Activated CD4-positive, CD25-positive, alpha-beta regulatory T cell treated with anti-CD3 and anti-CD28 coated beads, Interleukin-2, amount 50 U/mL, for 16 hours (primary cell): ENCODE data around the gene ITGA7.
"Not testable (repeated sequence)": the region's sequence is repeated elsewhere in the genome, so short reads cannot be mapped to it uniquely, and the experiment has no call there.

ENCODE experiments used
- DNase-seq: peaks from one replicate; pipeline ENCODE4 v3.0.0-alpha.2; 2020; ENCODE audit warnings: low read depth, low spot score

The ITGA7 gene

GRCh38 chr12:55682087-55682796 lies 25.5 kb downstream of the ITGA7 start:
- no peak for DNase-seq

DNA sequence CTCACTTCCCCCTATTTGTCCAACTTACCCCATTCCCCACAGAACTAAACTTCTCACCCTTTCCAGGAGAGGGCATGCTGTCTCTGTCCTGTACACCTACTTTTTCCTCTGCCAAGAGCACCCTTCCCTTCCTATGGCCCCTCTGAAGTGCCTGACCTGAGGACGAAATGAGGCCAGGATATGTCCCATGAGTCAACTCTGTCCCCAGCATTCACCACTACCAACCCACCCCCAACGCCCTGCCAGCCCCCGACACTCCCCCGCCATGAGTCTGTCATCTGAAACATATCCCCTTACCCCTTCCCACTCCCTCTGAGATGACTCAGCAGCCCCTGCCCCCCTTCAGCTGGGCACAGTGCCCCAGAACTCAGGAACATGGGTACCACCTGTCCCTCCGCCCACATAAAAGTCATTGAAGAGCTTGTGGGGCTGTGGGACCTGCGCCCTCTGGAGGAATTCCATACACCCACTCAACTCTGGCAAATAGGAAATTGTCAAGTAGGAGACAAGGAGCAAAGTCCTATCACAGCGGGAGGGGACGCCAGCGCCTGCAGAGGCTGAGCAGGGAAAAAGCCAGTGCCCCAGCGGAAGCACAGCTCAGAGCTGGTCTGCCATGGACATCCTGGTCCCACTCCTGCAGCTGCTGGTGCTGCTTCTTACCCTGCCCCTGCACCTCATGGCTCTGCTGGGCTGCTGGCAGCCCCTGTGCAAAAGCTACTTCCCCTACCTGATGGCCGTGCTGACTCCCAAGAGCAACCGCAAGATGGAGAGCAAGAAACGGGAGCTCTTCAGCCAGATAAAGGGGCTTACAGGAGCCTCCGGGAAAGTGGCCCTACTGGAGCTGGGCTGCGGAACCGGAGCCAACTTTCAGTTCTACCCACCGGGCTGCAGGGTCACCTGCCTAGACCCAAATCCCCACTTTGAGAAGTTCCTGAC lies 26.3 kb downstream of the ITGA7 start:
- DNase-seq: no peak

GRCh38 chr12:55679691-55680090 lies 28.0 kb downstream of the ITGA7 start:
- no peak for DNase-seq

GRCh38 chr12:55676707-55677106 lies 31.0 kb downstream of the ITGA7 start:
- DNase-seq: no peak

DNA sequence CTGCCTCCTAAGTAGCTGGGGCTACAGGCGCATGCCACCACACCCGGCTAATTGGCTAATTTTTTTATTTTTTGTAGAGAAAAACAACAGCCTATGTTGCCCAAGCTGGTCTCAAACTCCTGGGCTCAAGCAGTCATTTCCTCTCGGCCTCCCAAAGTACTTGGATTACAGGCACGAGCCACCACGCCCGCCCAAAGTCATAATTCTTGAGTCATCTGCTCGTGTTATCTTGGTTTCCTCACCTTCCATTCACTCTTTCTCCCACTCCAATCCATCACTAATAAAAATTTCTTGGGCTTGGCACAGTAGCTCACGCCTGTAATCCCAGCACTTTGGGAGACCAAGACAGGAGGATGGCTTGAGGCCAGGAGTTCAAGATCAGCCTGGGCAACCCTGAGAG lies 32.0 kb downstream of the ITGA7 start:
- DNase-seq: no peak

DNA sequence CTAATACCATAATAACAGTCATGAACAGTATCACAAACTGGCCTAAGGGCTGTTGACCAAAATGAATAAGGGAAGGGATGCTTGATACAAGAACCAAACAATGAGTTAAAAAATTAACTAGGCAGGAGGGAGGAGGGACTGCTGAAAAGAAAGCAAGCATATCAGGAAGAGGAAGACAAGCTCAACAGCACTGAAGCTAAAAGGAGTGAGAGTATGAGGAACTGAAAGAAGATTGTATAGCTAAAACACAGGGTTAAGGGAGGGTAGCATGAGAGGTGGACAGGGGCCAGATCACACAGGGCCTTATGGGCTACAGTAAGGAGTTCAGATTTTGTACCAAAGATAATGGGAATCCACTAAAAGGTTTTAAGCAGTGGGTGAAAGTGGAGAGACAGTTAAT lies 34.1 kb downstream of the ITGA7 start:
- DNase-seq: no peak

DNA sequence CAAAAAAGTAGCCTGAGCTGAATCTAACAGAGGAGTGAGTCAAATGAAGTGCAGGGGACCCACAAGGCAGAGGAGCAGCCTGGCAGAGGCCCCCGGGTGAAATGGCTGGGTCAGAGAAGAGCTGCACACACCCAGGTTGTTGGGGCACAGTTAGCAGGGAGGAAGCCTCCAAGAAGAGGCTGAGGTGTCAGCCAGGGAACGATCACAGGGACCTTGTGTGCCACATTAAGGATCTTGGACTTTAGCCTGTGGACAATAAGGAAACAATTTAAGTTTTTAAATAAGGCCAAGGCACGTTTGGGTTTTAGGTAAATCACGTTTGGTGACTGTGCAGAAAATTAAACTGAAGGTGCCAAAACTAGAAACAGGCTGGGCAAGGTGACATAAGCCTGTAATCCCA lies 36.0 kb downstream of the ITGA7 start:
- no peak for DNase-seq

- no peak for DNase-seq
Measured at GRCh38 chr12:55670276-55670675, 37.4 kb downstream of the ITGA7 start.

- DNase-seq: no peak
Measured at GRCh38 chr12:55666508-55666907, 41.2 kb downstream of the ITGA7 start.

DNA sequence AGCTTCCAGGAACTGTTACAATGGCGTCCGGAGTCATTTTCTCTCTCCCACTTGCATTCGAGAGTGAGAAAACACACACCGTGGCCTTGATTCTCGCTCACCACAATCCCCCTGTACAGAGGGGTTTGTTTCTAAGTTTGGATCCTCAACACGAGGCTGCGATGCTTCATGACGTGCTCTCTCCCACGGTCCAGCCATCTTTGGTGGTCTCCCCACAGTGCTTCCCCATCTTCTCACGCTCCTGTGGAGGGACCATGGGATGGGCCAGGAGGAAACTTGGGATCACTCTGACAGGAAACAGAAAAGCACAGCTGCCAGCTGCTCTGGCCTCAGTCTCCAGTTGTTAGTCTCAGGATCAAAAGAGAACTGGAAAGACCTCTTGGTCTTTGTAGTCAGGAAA lies 42.9 kb downstream of the ITGA7 start:
- DNase-seq: no peak

DNA sequence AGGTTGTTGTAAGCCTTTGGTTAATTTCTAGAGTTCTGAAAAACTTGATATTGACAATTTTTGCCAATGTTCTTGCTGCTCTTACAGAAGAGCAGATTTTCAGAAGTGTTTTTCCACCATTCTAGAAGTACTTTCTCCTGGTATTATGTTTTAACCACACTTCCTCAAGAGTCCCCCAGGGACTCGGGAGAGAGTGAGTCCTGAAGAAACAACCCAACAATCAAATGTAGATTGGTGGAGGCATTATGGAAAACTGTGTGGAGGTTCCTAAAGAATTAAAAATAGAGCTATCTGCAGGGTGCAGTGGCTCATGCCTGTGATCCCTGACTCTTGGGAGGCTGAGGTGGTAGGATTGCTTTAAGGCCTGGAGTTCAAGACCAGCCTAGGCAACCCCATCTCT lies 44.3 kb downstream of the ITGA7 start:
- no peak for DNase-seq

DNA sequence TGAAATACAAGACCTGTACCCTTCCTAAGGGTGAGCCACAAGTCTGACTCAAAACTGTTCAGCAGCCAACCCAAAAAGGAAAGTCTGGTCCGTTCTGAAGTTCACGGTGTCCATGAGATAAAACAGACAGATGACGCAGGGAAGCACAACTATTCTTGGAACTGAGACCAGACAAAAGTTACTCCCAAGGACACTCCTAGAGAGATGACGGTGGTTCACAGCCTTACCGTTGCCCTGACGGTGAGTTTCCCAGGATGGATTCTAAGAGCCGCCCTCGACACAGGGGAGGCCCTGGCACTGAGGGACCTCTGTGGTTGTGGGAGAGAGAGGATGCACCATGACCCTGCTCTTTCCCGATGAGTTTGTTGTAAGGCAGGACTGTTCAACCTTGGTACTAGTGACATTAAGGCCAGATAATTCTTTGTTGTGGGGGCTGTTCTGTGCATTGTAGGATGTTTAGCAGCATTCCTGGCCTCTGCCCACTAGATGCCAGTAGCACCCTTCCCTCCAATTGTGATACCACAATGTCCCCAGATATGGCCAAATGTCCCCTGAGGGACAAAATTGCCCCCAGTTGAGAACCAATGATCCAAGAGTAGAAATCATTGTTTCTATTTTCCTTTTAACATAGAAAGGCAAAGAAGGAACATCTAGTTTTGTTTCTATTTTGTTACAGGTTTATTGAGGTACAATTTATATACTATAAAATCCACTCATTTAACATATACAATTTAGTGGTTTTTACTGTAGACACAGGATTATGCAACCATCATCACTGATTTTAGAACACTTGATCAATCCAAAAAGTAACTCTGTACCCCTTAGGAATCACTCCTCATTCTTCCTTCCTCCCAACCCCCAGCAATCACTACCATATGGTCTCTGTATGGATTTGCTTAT lies 48.0 kb downstream of the ITGA7 start:
- no peak for DNase-seq

- no peak for DNase-seq
Measured at GRCh38 chr12:55658635-55659391, 48.9 kb downstream of the ITGA7 start.

GRCh38 chr12:55658212-55658611 lies 49.5 kb downstream of the ITGA7 start:
- no peak for DNase-seq

GRCh38 chr12:55657212-55657611 lies 50.5 kb downstream of the ITGA7 start:
- DNase-seq: no peak

- no peak for DNase-seq
Measured at GRCh38 chr12:55654511-55655214, 53.0 kb downstream of the ITGA7 start.

DNA sequence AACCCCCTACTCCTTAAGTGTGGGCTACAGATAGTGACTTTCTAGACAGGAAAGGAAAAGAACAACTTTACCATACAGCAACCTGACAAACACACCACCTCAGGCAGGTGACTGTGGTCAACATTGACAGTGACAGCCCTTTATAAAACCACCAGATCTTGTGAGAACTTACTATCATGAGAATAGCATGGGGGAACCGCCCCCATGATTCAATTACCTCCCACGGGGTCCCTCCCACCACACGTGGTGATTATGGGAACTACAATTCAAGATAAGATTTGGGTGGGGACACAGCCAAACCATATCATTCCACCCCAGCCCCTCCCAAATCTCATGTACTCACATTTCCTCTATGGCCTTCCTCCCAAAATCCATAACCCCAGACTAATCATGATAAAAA lies 54.7 kb downstream of the ITGA7 start:
- no peak for DNase-seq

GRCh38 chr12:55652352-55652751 lies 55.4 kb downstream of the ITGA7 start:
- DNase-seq: no peak

DNA sequence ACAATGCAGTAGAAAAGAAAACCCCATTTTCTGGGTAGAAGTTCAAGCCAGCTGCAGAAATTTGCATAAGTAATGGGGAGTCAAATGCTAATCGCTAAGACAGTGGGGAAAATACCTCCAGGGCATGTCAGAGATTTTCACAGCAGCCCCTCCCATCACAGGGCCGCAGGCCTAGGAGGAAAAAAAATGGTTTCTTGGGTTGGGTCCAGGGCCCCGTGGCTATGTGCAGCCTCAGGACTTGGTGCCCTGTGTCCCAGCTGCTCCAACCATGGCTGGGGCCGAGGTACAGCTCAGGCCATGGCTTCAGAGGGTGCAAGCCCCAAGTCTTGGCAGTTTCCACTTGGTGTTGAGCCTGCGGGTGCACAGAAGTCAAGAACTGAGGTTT lies 56.4 kb downstream of the ITGA7 start:
- no peak for DNase-seq

GRCh38 chr12:55650620-55651298 lies 56.9 kb downstream of the ITGA7 start:
- not testable (repeated sequence) for DNase-seq
